ENCODE measurements around the gene IGSF21.
"Not testable (repeated sequence)": the region's sequence is repeated elsewhere in the genome, so short reads cannot be mapped to it uniquely, and the experiment has no call there.

IGSF21 gene

DNA sequence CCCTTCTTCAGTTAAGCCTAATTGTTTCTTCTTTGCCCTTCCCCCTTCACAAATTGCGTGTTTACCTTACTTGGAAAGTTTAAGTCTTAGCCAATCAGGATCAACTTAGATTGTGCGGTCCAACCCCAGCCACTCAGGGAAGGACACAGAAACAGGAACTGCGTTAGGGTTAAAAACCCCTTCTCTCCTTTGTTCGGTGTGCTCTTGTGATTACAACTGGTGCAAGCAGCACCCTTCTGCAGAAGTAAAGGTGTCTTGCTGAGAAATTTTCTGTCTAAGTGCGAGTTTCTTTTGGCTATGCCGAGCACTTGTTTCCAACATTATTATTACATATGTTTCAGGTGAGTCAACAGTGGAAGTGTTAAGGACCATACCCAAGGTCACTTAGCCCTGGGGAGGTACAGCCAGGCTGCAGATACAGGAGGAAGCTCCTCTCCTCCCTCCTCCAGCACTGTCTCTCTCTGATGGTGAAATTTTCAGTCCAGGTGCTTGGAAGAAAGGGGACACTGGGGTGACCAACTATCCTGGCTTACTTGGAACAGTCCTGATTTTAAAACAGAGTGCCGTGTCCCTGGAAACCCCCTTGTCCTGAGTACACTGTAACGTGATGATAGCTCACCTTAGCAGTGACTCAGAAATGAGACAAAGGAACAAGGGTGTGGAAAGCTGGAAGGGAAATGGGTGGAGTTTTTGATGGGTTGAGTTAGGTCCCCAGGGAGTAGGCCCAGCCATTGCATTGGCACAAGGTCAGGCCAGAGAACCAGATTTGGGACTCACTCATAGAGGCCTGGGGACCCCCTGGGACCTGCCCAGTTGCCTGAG lies 304.4 kb downstream of the IGSF21 start:
- no peak for DNase-seq

DNA sequence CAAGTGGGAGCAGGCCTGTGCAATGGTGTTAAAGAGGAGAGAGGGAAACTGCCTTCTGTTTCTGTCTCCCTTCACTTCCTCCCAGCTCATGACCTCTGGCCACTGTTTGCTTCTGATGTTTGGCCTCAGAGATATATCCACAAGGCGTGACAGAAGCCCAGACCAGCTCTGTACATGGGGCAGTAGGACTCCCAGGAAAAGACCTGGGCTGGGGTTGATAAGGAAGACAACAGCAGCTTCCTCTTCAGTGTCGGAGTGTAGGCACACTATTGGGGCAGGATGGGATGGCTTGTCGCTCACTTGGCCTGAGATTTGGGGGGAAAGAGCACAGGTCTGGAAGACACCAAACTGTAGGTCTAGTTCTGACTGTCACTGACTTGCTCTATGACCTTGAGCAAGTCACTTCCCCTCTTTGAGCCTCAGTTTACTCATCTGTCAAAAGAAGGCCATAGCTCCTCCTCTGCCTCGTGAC lies 305.3 kb downstream of the IGSF21 start:
- DNase-seq: no peak

DNA sequence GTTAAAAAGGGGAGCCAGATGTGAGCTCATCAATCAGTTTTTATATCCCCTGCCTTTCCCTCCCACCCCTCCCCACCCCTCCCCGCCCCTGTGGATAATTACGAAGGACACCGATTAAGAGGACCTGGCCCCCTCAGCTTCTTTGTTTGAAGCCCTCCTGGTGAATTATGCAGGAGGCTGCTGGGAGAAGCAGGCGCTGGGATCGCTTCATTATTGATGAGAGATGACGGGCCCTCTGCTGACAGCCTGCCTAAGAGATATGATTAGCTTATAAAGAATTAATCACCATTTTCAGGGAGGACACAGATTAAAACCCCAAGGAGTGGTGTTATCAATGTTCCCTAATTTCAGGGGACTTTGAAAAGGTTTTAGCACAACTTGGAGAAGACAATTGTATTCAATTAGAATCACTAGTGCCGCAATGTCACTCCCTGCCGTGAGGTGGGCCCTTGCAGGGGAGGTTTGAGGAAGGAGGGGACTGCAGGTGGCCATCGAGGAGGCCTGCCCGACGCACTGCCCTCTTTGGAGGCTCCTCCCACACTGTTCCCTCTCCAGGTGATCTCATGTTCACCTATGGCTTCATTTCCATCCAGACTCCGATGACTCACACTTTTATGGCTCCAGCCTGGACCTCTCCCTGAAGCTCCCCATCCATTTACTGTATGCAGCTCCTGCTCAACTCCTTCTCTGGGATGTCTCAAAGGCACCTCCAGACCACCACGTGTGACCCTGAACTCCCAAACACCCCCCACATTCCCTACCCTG lies 306.1 kb downstream of the IGSF21 start:
- no peak for DNase-seq

DNA sequence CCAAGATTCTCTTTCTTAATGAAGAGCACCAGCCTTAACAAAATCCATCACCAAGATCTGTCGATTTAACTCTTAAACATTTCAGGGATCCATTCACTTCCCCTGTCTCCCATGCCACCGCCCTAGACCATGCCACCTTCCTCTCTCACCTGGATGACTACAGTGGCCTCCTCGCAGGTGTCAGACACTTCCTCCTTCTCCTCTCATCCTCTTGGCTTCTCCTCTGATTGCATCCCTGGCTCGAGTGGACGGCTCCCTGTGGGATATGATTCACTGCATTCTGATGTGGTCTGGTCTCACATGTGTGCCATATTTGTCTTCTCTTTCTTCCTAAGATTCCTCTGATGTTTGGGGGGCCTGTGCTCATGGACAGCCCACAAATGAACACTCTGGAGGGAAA lies 306.7 kb downstream of the IGSF21 start:
- DNase-seq: no peak

DNA sequence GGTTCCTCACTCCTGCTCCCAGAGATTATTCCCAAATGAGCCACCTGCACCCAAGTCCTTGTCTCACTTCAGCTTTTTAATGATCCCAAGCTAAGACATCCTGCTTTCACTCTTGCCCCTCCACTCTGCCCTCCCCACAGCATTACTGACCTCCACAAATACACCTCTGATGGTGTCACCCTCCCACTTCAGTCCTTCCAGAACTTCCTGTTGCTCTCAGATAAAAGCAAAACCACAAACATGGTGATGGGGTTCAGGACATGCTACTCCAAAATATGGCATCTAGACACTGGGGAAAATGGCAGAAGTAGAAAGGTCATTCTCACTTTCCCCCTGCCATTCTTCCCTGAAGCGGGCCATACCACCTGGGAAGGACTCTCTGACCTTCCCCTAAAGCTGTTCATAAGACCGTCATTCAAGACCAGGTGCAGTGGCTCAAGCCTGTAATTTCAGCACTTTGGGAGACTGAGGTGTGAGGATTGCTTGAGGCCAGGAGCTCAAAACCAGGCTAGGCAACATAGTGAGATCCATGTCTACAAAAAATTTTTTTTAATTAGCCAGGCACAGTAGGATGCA lies 307.4 kb downstream of the IGSF21 start:
- DNase-seq: no peak

DNA sequence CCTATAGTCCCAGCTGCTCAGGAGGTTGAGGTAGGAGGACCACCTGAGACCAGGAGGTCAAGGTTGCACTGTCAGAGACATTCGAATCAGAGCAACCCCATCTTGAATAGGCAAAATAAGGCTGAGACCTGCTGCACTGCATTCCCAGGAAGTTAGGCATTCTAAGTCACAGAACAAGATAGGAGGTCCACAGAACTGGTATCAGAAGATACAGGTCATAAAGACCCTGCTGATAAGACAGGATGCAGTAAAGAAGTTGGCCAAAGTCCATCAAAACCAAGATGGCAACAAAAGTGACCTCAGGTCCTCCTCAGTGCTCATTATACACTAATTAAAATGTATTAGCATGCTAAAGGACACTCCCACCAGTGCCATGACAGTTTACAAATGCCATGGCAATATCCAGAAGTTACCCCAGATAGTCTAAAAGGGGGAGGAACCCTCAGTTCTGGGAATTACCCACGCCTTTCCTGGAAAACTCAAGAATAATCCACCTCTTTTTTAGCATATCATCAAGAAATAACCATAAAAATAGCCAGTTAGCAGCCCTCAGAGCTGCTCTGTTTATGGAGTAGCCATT lies 307.9 kb downstream of the IGSF21 start:
- no peak for DNase-seq

DNA sequence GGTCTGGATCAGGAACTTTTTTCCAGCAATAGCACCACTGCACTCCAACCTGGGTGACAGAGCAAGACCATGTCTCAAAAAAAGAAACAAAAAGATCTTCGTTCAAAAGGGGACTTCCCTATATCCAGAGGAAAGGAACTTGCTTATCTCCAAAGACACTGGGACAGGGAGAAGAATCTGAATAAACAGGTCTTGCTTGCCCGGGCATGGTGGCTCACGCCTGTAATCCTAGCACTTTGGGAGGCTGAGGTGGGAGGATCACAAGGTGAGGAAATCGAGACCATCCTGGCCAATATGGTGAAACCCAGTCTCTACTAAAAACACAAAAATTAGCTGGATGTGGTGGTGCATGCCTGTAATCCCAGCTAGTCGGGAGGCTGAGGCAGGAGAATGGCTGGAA lies 308.5 kb downstream of the IGSF21 start:
- DNase-seq: not testable (repeated sequence)

DNA sequence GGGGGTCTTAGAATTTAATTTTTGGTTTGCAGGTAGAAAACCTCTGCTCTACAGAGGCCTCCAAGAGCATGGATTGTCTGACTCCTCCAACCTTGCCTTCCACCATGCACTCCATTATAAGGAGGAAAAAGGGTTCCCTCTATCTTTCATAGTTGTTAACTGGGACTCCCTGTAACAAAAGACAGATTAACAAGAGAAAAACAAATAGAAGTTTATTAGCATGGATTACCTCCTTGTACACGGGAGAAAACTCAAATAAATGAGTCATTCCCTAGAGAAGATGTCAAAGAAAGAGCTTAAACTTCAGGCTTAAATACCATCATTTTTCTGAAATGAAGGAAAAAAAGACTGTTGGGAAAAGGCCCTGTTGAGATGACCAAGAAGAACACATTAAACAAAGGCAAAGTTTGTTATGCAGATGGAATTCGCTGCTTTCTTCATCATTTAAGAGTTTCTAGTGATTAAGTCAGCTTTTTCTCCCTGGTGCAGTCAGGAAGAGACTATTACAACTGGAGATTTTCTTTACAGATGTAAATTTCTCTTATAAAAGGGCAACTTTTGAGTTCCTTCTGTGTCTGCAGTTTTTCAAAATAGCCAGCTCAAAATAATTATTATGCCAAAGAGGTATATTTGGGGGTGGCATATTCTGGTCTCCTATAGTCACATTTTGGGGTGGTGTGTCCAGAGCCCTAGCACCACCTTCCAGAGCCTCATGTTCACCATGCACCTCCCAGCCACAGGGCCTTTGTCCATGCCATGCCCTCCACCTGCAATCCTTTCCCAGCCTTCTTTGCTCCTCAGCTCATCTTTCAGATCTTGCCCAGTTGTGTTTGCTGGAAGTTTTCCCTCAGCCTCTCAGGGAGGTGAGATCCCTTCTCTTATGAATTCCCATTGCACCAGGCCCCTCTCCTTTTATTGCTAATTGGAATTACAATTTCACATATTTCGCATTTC lies 310.0 kb downstream of the IGSF21 start:
- DNase-seq: no peak

DNA sequence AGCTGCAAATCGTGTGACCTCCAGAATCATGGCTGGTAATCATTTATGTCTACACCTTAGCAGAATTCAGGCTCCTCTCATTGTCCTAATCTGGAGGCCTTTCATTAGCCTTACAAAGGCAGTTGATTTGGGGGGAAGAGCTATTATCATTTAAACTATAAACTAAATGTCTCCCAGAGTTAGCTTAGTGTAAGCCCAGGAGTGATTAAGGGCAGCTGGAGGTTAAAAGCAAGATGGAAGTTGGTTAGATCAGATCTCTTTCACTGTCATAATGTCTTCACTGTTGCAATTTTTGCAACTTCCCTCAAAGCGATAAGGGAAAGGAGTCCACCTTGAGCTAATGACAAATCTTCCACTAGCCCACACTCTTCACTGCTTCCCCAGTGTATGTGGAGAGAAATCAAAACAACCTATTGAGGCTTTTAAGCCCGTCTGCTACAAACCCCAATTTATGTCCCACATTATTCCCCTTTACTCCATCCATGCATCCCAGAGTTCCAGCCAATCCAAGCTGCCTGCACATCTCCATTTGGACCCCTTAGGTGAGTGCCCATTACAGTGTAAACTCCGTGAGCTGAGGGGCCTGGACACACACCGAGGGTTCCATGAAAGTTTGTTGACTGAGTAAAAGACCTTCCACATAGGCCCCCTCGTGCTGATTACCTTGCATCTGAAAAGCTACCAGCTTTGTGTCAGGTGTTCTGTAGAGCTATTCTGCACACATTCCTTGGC lies 311.7 kb downstream of the IGSF21 start:
- no peak for DNase-seq

DNA sequence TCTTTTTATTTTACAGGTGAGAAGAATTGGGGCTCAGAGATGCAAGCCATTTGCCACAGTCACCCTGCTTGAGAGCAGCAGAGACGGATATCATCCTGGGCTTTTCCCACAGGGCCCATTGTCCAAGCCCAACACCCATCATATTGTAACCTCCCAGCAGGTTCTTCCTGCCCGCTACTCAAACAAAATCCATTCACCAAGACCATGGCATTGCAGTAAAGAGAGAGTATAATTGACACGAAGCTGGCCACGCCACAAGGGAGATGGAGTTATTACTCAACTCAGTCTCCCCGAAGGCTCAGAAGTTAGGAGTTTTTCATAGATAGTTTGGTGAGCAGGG lies 312.2 kb downstream of the IGSF21 start:
- DNase-seq: no peak

DNA sequence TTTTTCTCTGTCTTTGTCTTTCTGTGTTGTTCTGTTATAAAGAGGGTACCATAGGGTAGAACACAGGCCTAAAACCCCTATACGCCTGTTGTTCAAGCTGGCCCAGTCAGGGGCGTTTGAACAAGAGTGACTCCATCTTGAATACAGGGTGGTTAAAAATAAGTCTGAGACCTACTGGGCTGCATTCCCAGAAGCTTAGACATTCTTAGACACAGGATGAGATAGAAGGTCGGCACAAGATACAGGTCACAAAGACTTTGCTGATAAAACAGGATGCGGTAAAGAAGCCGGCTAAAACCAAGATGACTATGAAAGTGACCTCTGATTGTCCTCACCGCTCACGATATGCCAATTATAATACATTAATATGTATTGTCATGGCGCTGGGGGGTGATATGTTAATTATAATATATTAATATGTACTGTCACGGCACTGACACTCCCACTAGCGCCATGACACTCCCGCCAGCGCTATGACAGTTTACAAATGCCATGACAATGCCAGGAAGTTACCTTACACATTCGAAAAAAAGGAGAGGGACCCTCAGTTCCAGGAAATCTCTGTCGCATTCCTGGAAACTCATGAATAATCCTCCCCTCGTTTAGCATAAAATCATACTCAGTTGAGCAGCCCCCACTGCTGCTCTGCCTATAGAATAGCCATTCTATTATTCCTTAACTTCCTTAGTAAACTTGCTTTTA lies 314.6 kb downstream of the IGSF21 start:
- DNase-seq: no peak

DNA sequence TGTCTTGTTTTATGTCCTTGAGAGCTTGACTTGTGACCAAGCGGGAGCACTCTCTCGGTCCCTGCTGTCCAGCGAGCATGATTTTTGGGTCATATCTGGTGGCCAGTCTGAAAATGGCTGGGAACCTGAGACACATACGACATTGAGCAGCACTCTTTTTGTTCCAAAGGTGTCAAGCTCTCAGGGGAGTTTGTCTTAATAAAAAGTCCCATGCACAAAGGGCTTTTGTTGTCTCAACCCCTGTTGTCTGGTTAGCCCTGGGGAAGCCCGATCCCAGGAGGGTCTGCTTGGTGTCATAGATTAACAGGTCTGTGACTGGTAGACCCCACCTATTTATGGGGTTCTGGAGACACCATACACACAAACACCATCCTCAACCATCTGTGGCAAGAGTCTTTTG lies 315.4 kb downstream of the IGSF21 start:
- DNase-seq: no peak

DNA sequence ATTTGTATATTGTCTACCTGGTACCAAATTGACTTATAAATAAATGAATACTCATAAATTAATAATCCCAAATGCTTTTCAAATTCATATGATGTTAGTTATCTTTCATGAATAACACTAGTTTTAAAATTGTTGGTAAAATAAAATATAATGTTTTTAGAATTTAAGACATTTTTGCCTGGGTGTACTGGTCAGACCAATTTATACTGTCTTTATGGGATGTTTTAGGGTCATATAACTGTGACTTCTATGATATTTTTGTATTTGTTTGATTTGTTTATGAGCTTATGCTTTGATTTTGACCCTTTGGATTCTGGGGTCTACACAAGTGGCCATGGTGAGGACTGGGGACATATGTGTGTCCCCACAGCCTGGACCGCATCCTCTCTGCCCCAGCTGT lies 319.0 kb downstream of the IGSF21 start:
- DNase-seq: no peak
